NK-92 treated with Interleukin-12 subunit alpha and Interleukin-12 subunit beta, amount 100 ng/mL, for 24 hours (cell line): Measurements from ENCODE around the gene BTG2.

Experiments used
- DNase-seq: peaks from one replicate; lab custom pipeline; 2025; lab: John Stamatoyannopoulos, UW

The BTG2 gene

GRCh38 chr1:203342192-203342940 is 37.0 kb downstream of the BTG2 start:
- no peak for DNase-seq

GRCh38 chr1:203343956-203344754 is 38.8 kb downstream of the BTG2 start:
- no peak for DNase-seq

- no peak for DNase-seq
These were observed 40.9 kb downstream of the BTG2 start for GRCh38 chr1:203346060-203346768.

- DNase-seq, result no peak
These were observed 41.4 kb downstream of the BTG2 start for GRCh38 chr1:203346769-203347102.

GRCh38 chr1:203349166-203349565 is 43.8 kb downstream of the BTG2 start:
- DNase-seq, result no peak

GRCh38 chr1:203349773-203350524 is 44.6 kb downstream of the BTG2 start:
- no peak for DNase-seq

- DNase-seq, result no peak
These were observed 45.8 kb downstream of the BTG2 start, which contains the start of gene FMOD for GRCh38 chr1:203351037-203351625. Gene FMOD, minus strand, starts transcription at chr1:203351122. Its CDS starts 2,852 bp downstream, at chr1:203348270.

GRCh38 chr1:203353486-203353885 is 48.2 kb downstream of the BTG2 start:
- no peak for DNase-seq

- DNase-seq, result no peak
These were observed 48.9 kb downstream of the BTG2 start for GRCh38 chr1:203354246-203354645.

GRCh38 chr1:203359010-203359571 is 53.8 kb downstream of the BTG2 start:
- DNase-seq, result no peak
